Gastroesophageal sphincter (tissue), 3 donors: ENCODE data around the gene GDAP1L1.

Experiments used
- EP300 ChIP-seq: sonication (generic); formaldehyde crosslinking; IDR thresholded peaks from one replicate; pipeline ENCODE4 v1.6.1; 2017; ENCODE audit warnings: antibody characterized with exemption, mild to moderate bottlenecking
- POLR2A ChIP-seq, 2 donors: fragments of 450-650 bp; IDR thresholded peaks; one replicate each; pipeline ENCODE4 v1.6.1; 2017; ENCODE audit warnings: antibody characterized with exemption in 2 of 2, mild to moderate bottlenecking in 2 of 2, moderate library complexity in 1 of 2
- POLR2AphosphoS5 ChIP-seq: sonication (generic); formaldehyde crosslinking; IDR thresholded peaks from one replicate; pipeline ENCODE4 v1.6.1; 2017; ENCODE audit warnings: antibody characterized with exemption
- TF ChIP-seq, protein P1 (sequence below), 4 experiments: fragments of 200-600 bp in 2 of 4; fragments of 450-650 bp in 2 of 4; sonication (generic) in 1 of 4; IDR thresholded peaks; one replicate each; pipeline ENCODE4 v1.5.1; 2017 to 2019; ENCODE audit warnings: antibody characterized with exemption in 4 of 4, mild to moderate bottlenecking in 2 of 4, moderate library complexity in 2 of 4

GRCh38 chr20:44234566-44235317 is 12.4 kb upstream of the GDAP1L1 start:
- TF ChIP-seq, protein P1, sequence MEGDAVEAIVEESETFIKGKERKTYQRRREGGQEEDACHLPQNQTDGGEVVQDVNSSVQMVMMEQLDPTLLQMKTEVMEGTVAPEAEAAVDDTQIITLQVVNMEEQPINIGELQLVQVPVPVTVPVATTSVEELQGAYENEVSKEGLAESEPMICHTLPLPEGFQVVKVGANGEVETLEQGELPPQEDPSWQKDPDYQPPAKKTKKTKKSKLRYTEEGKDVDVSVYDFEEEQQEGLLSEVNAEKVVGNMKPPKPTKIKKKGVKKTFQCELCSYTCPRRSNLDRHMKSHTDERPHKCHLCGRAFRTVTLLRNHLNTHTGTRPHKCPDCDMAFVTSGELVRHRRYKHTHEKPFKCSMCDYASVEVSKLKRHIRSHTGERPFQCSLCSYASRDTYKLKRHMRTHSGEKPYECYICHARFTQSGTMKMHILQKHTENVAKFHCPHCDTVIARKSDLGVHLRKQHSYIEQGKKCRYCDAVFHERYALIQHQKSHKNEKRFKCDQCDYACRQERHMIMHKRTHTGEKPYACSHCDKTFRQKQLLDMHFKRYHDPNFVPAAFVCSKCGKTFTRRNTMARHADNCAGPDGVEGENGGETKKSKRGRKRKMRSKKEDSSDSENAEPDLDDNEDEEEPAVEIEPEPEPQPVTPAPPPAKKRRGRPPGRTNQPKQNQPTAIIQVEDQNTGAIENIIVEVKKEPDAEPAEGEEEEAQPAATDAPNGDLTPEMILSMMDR (IDR thresholded peaks at IDR 0.05): no peak
- TF ChIP-seq POLR2AphosphoS5 (no peak), POLR2A (IDR thresholded peaks at IDR 0.05) (no peak), EP300 (no peak)
